ENCODE results near the gene GNG8. TPM values are rescaled to one million over a fixed set of nuclear protein-coding genes. Genes with fewer than 3 reads are reported as not detected.
A peak's percentile ranks its signal among the peaks of the same experiment; 100 is the strongest.

The GNG8 gene
- total RNA-seq, 1 experiment from 2014 or later, result not detected

DNA sequence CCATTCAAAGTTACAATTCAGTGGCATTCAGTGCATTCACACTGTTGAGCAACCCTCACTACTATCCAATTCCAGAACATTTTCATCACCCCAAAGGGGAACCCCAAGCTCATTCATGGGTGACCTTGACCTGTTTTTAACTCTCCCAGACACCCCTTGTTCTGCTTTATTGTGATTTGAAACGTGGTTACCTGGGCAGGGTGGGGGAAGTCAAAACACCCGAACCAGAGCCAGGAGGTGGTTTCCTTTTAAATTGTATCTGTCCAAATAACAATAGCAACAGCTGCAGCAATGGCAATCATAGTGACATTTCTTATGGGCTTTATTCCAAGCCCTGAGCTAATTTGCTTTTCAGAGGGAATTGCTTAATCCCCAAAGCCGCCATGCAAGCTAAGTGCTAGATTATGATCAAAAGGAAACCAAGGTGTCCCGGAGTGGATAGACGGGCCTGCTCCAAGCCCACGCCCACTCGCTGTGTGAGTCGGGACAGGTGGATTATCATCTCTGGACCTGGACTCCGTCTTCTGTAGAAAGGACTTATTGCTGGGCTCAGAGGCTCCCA lies 17.3 kb downstream of the GNG8 start:
- DNase-seq (ENCODE audit: low spot score), result no peak

DNA sequence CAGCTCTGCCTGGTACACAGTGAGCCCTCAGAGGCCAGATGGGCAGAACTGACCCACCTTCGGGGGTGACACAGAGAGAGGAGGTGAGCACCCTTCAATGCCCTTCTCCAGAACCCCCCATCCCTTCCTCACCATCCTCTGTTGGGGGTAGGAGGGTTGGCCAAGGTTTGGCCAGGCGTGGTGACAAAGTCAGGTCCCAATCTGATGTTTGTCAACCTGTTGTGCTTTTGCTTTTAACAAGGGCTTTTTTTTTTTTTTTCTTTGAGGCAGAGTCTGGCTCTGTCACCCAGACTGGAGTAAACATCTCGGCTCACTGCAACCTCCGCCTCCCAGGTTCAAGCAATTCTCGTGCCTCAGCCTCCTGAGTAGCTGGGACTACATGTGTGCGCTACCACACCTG lies 18.4 kb downstream of the GNG8 start:
- no peak for DNase-seq (ENCODE audit: low spot score)

DNA sequence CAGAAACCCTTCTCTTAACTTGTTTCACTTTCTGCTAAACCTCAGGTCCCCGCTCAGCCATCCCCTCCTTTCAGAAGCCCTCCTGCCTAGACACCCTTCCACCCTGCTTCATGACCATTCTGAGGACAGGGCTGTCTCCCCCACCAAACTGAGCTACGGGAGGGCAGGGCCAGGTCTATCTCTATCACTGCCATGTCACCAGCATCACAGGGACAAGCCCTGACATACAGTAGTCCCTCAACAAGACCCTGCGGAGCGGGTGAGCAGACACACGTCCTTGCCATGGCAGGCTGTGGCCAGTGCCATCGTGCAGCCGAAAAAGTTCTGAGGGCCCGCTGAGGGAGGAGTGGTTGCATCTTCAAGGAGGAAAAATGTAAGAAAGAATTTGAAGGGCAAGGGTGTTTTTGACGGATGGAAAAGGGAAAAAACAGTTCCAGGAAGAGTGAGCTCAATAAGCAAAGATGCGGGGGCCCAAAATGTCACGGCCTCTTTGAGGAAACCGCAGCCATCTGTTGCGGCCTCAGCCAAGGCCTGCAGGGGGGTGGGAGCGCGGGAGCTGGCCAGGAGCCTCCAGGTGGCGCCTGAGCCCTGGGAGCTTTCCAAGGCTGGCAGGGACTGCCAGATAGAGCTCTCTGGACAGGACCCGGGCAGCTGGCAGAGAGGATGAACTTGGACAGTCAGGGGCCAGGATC lies 19.2 kb downstream of the GNG8 start:
- DNase-seq (ENCODE audit: low spot score), result peak; percentile 72

DNA sequence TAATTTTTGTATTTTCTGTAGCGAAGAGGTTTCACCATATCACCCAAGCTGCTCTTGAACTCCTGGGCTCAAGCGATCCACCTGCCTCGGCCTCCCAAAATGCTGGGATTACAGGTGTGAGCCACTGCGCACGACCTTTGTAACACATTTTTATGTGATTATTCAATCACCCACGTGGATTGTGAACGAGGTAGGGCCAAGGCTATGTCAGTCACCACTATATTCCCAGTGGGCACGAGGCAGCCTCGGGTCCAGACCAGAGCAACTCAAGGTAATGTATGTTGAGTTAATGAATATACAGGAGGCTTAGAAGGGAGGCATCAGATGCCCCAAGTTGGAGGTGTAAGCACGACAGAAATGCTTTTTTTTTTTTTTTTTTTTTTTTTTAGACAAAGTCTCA lies 20.0 kb downstream of the GNG8 start:
- DNase-seq (ENCODE audit: low spot score), result no peak

DNA sequence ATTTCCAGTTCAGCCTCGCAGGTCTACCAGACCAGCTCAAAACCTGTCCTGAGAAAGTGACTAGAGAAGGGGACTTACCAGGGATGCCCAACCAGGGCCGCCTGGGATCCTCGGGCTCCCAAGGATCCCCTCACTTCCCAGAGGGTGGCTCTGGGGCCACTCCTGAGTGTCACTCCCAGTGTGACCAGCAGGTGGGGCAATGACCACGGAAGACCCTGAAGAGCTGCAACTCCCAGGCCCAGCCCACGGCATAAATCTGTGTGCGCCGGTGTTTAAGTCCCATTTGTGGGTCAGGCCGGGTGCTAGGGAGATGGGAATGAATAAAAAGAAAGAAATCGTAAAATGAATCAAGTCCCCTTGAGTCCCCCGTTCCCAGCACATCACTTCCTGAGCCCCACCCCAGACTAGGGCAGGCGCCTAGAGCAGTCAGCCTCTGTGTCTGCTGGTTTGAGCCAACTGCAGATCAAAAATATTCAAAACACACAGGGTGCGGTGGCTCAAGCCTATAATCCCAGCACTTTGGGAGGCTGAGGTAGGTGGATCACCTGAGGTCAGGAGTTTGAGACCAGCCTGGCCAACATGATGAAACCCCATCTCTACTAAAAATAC lies 21.8 kb downstream of the GNG8 start:
- DNase-seq (ENCODE audit: low spot score), result peak; percentile 72

DNA sequence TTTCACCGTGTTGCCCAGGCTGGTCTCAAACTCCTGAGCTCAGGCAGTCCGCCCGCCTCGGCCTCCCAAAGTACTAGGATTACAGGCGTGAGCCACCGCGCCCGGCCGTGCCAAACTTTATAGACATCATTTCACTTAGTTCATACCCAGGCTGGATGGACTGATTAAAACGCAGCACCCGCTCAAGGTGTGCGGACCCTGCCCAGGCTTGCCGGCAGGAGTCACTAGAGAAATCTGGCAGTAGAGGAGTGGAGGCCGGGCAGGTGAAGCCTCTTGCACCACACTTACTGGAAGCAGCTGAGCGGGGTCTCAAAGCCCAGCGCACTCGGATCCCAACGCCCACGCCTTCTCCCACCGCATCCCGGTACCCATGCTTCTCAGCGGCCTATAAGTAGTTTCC lies 22.5 kb downstream of the GNG8 start:
- DNase-seq (ENCODE audit: low spot score), result no peak

DNA sequence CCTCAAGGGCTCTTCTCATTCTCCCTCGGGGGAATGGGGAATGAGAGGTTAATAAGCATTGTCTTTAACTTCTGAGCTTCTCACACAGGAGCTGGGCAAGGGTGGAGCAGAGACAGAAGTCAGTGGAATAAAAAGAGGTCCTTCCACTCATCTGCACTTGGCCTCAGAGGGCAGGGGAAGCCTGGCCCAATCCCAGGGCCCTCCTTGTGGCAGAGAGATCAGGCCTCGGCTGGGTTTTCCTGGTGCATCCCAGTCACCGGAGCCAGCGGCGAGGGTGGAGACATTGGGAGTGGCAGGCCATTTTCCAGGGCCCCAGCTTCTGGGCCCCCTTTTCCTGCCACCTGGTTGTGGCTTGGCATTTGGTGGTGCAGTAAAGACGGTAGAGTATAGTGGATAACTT lies 24.2 kb downstream of the GNG8 start:
- DNase-seq (ENCODE audit: low spot score), result no peak

DNA sequence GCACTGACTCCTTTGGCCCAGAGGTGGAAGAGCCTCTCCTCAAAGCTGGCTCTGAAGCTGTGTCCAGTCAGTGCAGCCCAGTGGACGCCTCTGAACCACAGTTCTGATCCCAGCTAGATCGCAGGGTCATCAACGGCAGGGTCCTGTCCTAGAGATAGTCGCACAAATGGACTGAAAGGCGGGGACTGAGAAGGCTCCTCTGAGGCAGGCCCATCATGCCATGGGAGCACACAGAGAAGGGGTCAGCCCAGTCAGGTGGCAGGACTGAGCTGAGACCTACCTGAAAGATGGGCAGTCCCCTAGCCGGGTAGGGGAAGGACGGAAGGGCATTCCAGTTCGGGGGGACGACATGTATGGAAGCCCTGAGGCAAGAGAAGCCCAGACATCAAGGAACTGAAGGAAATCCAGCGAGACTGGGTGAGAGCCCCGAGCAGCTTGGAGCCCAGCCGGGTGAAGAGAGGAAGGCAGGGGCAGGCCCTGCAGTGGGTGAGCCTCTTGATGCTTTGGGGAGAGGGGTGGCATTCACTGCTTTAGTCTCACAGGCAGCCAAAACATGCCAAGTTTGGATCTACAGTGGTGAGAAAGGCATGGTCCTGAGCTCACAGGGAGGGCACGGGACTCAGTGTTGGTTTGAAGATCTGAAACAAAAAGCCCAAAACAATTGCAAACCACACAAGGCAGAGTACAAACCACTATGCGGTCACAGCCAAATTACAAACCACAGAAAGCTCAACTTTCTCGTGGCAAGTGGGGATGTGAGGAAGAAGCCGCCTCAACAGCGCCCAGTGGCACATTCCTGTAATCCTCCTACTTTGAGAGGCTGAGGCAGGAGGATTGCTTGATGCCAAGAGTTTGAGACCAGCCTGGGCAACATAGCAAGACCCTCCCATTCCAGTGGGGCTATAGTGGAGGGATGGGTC lies 24.9 kb downstream of the GNG8 start:
- DNase-seq (ENCODE audit: low spot score), result peak; percentile 52

DNA sequence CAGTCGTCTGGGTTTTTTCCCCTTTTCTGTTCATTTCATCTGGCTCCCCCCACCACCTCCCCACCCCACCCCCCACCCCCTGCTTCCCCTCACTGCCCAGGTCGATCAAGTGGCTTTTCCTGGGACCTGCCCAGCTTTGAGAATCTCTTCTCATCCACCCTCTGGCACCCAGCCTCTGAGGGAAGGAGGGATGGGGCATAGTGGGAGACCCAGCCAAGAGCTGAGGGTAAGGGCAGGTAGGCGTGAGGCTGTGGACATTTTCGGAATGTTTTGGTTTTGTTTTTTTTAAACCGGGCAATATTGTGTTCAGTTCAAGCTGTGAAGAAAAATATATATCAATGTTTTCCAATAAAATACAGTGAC lies 25.6 kb downstream of the GNG8 start:
- no peak for DNase-seq (ENCODE audit: low spot score)

DNA sequence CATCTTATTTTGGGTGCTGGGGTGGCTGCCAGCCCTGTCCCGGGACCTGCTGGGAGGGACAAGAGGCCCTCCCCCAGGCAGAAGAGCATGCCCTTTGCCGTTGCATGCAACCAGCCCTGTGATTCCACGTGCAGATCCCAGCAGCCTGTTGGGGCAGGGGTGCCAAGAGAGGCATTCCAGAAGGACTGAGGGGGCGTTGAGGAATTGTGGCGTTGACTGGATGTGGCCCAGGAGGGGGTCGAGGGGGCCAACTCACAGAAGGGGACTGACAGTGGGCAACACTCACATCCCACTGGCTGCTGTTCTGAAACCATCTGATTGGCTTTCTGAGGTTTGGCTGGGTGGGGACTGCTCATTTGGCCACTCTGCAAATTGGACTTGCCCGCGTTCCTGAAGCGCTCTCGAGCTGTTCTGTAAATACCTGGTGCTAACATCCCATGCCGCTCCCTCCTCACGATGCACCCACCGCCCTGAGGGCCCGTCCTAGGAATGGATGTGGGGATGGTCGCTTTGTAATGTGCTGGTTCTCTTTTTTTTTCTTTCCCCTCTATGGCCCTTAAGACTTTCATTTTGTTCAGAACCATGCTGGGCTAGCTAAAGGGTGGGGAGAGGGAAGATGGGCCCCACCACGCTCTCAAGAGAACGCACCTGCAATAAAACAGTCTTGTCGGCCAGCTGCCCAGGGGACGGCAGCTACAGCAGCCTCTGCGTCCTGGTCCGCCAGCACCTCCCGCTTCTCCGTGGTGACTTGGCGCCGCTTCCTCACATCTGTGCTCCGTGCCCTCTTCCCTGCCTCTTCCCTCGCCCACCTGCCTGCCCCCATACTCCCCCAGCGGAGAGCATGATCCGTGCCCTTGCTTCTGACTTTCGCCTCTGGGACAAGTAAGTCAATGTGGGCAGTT lies 26.2 kb downstream of the GNG8 start:
- DNase-seq (ENCODE audit: low spot score), result peak; percentile 3

DNA sequence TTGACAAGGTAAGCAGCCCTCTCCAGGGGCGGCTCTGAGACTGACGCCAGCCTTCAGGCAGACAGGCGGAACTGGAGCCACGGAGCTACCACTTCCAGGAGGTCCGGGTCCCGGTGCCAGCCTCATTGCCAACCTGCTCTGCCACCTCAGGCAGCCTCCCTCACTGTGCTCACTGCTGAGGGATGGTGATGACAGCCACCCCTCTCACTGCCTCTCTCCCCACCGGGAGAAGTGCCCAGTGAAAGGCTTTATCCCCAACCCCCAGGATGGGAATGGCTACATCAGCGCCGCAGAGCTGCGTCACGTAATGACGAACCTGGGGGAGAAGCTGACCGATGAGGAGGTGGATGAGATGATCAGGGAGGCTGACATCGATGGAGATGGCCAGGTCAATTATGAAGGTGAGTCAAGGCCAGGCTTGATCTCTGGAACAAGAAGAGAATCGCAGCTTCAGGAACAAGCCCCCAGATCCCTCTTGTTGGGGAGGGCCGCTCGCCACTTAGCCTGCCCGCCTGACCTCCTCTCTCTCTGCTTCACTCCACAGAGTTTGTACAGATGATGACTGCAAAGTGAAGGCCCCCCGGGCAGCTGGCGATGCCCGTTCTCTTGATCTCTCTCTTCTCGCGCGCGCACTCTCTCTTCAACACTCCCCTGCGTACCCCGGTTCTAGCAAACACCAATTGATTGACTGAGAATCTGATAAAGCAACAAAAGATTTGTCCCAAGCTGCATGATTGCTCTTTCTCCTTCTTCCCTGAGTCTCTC lies 27.2 kb downstream of the GNG8 start:
- no peak for DNase-seq (ENCODE audit: low spot score)

DNA sequence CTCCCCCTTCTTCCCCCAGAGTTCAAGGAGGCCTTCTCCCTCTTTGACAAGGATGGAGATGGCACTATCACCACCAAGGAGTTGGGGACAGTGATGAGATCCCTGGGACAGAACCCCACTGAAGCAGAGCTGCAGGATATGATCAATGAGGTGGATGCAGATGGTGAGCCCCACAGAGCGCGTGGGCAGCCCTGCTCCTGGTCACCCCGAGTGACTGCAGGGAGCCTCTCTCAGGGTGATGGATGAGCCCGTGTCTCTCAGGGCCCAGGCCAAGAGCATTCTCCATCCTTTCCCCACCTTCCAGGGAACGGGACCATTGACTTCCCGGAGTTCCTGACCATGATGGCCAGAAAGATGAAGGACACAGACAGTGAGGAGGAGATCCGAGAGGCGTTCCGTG lies 27.8 kb downstream of the GNG8 start:
- no peak for DNase-seq (ENCODE audit: low spot score)

DNA sequence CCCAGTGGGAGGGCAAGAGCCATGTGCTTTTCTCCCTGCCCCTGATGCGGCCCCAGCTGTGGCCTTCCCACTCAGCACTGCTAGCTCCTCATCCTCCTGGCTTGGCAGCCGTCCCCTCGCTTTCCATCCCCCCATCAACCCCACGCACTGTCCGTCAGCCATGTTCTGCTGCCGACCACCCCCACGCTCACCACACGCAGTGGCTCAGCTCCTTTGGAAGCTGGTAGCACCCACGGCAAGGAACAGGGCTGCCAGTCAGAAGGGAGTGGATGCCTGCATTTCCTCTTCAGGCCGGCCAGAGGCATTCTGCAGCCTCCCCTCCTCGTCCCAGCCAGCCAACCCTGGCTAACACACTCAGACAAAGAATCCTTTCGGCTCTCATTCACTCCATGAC lies 28.6 kb downstream of the GNG8 start:
- DNase-seq (ENCODE audit: low spot score), result no peak

DNA sequence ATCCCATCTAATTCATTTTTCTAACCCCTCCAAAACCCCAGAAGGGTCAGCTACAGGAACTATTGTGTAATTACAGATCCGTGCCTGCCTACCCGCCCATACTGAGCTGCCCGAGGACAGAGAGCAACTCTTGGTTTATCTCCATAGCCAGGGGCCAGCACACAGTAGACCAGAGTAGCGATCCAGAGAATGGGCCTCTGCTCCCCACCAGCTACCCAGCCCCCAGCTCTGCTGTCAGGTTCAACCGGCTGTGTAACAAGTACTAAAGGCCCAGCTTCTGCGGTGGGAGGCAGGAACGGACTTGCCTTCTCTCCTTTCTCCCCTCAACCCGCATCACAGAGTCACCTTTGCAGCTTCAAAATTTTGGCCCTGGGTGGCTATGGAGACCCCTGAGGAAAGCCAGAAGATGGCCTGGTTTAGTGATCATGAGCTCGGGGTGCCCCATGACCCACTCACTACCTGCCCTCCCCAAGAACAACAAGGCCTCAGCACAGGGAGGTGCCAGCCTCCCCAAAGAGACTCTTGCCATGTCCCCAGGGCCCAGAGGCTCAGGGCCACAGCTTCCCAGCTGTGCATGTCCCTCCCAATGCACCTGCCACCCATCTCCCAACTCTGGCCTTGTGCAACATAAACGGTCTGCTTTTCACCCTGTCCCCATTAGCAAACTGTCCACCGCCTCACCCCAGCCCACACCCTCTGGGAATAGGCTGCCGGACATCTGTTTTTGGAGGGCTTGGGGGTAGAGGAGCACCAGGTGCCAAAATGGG lies 29.1 kb downstream of the GNG8 start:
- DNase-seq (ENCODE audit: low spot score), result no peak

DNA sequence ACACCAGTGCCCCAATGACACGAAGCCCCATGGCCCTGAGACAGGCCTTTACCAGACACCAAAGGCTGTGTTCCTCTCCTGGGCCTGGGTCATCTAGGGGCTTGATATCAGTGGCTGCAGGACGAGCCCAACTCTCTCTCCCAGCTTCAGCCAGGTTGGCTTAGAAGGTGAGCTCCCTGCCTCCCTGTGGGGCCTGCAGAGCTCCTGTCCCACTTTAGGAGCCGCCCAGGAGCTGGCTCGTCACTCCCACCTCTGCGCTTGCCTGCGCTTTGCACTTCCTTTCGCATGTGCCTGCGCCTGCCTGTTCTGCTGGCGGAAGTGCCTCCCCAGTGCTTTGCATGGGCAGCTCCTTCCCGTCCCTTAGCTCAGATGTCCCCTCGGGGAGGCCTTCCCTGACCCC lies 30.0 kb downstream of the GNG8 start:
- no peak for DNase-seq (ENCODE audit: low spot score)

DNA sequence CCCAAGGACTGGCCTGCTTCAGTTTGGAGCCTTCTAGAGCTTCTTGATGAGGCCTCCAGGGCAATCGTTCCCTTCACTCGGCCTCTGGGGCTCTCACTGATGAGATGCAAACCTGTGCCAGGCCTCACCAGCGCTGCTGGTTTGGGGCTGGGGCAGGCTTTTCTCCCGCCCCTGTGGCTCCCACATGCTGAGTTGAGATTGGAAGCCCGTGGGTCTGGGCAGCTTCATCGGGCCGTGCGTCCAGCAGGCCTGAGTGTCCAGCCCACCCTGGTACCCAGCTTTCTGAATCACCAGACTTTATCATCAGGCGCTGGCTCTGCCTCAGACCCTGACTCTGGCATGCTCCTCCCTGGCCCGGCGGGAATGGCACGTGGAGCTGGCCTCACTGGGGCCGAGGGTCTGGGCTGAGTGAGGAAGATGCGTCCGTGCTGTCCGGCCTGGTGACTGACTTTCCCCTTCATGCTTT lies 30.6 kb downstream of the GNG8 start:
- DNase-seq (ENCODE audit: low spot score), result no peak

DNA sequence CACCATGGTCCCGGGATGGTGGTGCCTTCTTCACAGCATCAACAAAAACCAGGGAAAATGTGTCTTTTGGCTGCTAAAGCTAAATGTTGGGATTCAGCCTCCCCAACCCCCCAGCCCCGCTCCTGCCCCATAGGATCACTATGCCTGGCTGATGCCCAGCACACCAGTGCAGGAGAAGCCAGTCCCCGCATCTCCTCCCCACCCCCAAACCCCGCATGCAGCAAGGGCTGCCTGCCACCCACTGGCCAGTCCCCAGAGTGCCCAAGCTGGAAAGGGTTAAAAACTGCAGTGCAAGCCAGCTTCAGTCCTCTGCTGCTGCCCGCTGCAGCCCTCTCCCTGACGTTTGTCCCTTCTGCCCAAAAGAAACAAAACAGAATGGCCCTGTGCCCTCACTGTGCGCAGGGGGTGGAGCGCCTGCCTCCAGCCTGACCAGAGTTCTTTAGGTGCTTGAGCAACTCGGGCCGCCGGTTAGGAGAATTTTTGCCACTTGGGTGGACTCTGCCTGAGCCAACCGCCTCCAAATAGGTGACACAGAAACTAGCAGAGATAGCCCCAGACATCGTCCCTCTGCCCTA lies 31.1 kb downstream of the GNG8 start:
- no peak for DNase-seq (ENCODE audit: low spot score)

DNA sequence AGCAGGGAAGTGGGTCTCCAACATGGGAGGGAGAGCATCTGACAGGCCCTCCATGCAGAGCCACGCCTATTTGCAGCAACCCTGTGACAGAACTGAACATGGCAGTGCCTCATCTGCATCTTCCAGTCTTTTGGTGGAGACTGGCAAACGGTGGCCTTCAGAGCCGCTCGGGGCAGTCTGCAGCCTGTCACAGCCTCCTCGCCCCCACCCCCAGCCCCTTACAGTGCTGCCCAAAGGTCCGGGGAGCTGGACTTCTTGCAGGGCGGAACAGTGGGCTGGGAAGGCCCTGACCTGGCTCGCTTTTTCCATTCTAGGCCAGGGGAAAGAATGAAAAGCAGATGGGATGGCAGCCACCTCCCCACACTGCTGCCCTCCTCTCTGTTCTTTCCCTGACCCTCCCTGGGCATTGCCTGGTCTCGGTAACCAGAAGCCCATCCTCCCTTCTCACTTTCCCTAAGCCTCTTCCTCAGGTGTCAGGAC lies 32.2 kb downstream of the GNG8 start:
- DNase-seq (ENCODE audit: low spot score), result no peak

DNA sequence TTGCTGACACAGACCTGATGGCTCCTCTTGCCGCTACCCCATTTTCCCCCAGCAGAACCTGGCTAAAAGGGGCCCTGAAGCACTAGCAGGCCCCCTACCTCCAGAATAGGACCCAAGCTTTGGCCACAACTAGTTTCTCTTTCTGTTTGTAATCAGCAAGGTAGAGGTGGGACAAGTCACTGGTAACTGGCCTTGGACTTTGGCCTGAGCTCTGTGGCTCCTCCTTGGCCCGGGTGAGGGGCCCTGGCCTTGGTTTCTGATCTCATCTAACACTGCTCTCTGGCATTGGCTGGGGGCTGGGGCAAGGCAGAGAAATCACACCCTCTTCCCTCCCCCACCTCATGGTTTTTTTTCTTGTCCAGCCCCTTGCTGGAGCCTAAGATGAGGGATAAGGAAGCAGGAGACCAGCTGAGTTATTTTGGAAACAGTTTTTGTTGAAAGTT lies 32.8 kb downstream of the GNG8 start:
- DNase-seq (ENCODE audit: low spot score), result no peak

All from H4 (cell line).